Bronchial epithelial cell (primary cell): ENCODE data around the gene CA5A. TPM values are rescaled to one million over a fixed set of nuclear protein-coding genes. Genes with fewer than 3 reads are reported as not detected.

ENCODE experiments used
- DNase-seq: peaks from one replicate; pipeline ENCODE4 v3.0.0-alpha.2; 2010; ENCODE audit warnings: low read depth
- FAIRE-seq: peaks from 2 replicates; lab custom pipeline; 2011; peaks lifted over from hg19 to GRCh38; lab: Jason Lieb, UNC
- H3K27me3 ChIP-seq: 2 replicates; pipeline ENCODE4 v1.5.1; 2011; ENCODE audit warnings: low read length; ENCODE audit not compliant: control insufficient read depth, insufficient read depth
- H3K36me3 ChIP-seq: 2 replicates; pipeline ENCODE4 v1.5.1; 2011; ENCODE audit warnings: low read length; ENCODE audit not compliant: control insufficient read depth, insufficient read depth
- H3K4me3 ChIP-seq: 2 replicates; pipeline ENCODE4 v1.5.1; 2011; ENCODE audit warnings: mild to moderate bottlenecking, low read depth, low read length, control low read depth
- total RNA-seq: library from RNA; depleted of rRNA; stranded (reverse); fragments of >200 nt; gene quantifications from 2 replicates; pipeline ENCODE4 v1.2.1, GENCODE V29; 2014
- TF ChIP-seq, protein P1 (sequence below): IDR thresholded peaks from 2 replicates; pipeline ENCODE4 v1.5.1; 2011; ENCODE audit warnings: mild to moderate bottlenecking, moderate library complexity, low read length, control low read depth, inconsistent platforms; ENCODE audit not compliant: insufficient read depth, severe bottlenecking

CA5A gene
- total RNA-seq, 1 donor from 2014 or later: not detected

DNA sequence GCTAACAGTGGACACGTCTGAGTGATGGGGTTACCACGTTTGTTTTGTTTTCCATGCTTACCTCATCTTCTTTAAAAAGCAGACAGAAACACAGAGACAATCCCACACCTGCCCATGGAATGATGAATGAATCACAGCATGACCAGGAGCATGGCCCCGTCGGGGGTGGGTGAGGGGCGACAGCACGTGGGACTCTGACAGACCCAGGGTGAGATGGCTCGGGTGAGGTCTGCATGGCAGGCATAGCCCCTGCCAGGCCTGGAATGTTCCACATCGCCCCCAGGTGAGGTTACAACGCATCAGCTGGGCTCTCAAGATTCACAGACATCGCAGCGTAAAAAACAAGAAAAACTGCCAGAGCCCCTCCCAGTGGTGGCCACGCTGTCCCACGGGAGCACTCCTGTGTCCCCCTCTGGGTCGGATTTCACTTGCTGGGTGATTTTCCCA, 85.2 kb downstream of the CA5A start:
- TF ChIP-seq, protein P1, sequence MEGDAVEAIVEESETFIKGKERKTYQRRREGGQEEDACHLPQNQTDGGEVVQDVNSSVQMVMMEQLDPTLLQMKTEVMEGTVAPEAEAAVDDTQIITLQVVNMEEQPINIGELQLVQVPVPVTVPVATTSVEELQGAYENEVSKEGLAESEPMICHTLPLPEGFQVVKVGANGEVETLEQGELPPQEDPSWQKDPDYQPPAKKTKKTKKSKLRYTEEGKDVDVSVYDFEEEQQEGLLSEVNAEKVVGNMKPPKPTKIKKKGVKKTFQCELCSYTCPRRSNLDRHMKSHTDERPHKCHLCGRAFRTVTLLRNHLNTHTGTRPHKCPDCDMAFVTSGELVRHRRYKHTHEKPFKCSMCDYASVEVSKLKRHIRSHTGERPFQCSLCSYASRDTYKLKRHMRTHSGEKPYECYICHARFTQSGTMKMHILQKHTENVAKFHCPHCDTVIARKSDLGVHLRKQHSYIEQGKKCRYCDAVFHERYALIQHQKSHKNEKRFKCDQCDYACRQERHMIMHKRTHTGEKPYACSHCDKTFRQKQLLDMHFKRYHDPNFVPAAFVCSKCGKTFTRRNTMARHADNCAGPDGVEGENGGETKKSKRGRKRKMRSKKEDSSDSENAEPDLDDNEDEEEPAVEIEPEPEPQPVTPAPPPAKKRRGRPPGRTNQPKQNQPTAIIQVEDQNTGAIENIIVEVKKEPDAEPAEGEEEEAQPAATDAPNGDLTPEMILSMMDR: no peak
- peaks cover 68% of the 10 kb centered on the region for H3K36me3 ChIP-seq
- DNase-seq: peak; percentile 73
- H3K27me3 ChIP-seq: no peaks in the 10 kb centered on the region
- FAIRE-seq: no peak
- no peak overlapping the region for H3K4me3 ChIP-seq

DNA sequence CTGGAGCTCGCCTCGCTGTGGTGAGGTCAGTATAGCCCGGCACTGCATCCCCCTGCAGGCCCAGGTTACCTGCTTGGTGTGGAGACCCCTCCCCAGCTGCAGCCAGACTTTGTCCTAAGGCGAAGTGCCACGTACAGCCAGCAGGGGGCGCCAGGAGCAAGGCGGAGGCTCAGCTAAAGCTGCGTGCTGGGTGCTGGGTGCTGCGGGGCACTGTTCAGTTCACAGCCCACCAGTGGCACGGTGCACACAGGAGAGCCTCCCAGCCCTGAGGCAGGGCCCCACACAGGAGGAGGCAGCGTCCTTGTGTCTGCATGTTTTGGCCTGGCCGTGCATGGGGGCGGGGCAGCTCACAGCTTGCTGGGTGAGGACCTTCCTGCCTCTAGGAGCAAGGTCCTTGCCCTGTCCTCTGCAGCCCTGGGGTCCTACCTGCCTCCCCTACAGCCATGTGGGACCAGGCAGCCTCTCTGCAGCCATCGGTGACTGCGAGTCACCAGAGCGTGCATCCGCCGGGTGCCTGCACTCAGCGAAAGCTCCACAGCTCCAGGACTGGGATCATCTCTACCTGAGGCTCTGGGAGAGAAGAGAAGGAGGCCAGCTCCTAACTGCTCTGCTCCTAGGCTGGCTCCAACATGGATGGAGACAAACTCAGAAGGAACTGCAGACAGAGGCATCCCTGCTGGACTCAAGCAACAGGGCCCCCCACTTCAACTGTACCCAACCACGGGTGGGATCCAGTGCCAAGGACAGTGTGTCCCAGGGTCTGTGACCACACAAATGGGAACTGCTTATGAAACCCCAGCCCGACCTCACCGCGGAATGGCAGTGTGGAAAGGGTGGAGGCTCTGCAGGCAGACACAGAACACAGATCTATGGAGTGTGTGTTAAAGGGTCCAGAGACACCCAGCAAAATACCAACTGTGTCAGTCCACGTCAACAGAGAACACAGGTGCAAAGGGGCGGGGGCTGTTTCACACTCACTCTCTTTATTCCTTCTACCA, 86.0 kb downstream of the CA5A start:
- Histone ChIP-seq H3K36me3 (peaks cover 67% of the 10 kb centered on the region), H3K27me3 (no peaks in the 10 kb centered on the region), H3K4me3 (no peak overlapping the region)
- TF ChIP-seq, protein P1: peak; percentile 93
- FAIRE-seq (no peak), DNase-seq (no peak)

DNA sequence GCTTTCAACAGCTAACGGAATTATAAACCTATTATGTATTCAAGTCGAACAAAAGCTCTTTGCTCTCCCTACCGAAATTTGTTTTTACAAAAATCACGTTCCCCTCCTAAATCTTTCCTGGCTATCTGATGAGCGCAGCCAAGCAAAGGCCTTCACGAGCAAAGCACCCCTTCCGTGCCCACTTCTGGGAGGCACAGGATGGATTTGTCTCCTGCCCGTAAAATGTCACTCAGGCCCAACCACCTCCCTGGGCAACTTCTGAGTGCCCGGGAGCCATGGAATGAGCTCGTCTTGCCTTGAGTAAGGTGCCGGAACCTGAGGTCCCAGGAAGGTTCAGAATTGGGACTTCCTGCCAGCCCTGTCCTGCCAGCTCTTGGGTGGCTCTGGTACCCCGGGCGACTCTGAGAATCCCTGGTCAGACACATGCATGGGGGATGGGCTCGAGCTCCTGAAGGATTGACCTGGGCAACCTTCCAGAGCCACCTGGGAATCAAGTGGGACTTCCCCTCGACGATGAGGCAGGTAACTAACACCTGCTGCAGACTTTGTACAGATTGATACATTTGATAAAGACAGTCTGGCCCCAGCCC, 86.8 kb downstream of the CA5A start:
- no peak for DNase-seq
- TF ChIP-seq, protein P1: no peak
- FAIRE-seq: no peak
- Histone ChIP-seq H3K27me3 (no peaks in the 10 kb centered on the region), H3K4me3 (no peak overlapping the region), H3K36me3 (peaks cover 70% of the 10 kb centered on the region)

DNA sequence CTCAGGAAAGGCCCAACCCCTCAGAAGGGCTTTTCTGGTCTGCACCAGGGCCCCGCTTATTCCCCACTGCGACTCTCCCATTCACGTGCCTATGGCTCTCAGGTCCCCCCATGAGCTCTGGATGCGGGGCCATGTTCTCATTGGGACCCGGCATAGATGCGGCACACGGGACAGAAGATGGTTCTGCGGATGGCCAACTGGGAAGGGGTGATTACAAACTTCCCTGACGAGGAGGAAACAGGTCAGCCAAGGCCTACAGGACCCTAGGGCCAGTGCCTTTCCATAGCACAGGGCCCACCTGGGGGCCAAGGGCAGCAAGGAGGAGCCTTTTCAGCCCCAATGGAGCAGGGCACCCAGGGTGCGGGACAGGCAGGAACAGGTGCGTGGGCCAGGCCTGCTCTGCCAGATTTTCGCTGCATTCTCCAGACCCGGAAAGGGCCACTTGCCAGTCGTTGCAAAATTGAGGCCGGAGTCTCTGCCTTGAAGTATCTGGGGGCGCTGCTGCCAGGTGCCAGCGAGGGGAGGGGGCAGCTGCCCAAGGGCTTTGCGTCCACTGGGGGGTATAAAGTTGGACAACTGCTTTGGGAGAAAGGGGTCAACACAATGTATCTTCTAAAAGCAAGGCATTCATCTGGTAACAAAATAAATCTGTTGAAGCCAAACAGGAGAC, 87.5 kb downstream of the CA5A start:
- Histone ChIP-seq H3K4me3 (no peak overlapping the region), H3K36me3 (peaks cover 75% of the 10 kb centered on the region), H3K27me3 (no peaks in the 10 kb centered on the region)
- DNase-seq: no peak
- FAIRE-seq: no peak
- TF ChIP-seq, protein P1: no peak

DNA sequence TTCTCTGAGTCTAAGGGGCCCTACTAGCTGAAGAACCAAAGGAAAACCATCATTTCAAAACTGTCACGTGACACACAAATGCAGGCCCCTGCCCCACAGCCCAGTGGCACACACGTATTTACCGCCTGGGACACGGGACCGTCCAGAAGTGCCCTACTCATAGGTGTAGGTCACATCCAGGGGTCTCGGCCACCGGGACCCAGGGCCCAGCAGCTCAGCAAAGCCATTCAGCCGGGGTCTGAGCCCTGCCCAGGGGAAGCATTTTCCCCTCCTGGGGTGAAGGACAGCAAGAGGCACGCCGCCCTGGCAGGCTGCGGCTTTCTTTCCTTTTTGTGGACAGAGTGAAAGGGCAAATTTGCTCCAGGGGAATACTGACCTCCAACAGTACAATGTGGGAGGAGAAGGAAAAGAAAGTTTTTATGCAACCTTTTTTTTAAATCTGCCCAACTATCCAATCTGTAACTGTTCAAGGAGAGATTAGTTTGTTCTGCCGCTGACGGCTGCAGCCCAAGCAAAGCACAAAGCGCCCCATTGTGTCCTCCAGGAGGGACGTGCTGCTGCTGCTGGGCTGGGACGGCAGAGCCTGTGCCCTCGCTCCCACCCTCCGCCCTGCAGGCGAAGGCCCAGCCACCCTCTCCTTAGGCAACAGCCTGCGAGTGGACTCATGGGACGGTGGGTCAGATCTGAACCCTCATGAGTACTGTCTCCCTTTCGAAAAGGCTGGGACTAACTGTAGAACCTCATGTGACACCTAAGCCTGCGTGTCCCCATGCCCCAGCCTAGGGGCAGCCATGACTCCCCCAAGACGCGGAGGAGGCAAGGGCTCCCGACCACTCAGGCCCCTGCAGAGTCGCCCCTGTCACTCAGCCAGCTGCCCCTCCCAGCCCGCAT, 88.3 kb downstream of the CA5A start:
- no peak for FAIRE-seq
- peaks cover 80% of the 10 kb centered on the region for H3K36me3 ChIP-seq
- no peak overlapping the region for H3K4me3 ChIP-seq
- no peak for DNase-seq
- no peaks in the 10 kb centered on the region for H3K27me3 ChIP-seq
- TF ChIP-seq, protein P1: no peak
